CD4-positive, alpha-beta T cell (primary cell): ENCODE results near the gene NFKBIA. TPM values are rescaled to one million over a fixed set of nuclear protein-coding genes. Genes with fewer than 3 reads are reported as not detected.

ENCODE experiments used
- ATAC-seq: fragments of 200-7000 bp; cut with Tn5 transposase; one replicate; pipeline ENCODE4 v1.10.0; 2022; ENCODE audit warnings: mild to moderate bottlenecking; ENCODE audit not compliant: poor library complexity
- CTCF ChIA-PET: fragments of 350-600 bp; sonication (Branson Sonifier 250); formaldehyde crosslinking; loops from one replicate; lab custom pipeline; 2021; ENCODE audit warnings: antibody characterized with exemption, inconsistent platforms; lab: Charles Lee
- POLR2A ChIA-PET: fragments of 350-600 bp; sonication (Branson Sonifier 250); formaldehyde crosslinking; loops from one replicate; lab custom pipeline; 2021; ENCODE audit warnings: antibody characterized with exemption, inconsistent platforms; lab: Charles Lee
- DNase-seq, 14 experiments: peaks; one replicate each; pipeline ENCODE4 v3.0.0-alpha.2; 2013 to 2020; ENCODE audit warnings: mixed read lengths in 2 of 14
- H3K27ac ChIP-seq, 2 donors: one replicate each; pipeline versions ENCODE4 v1.5.1 to v1.7.0; 2013; ENCODE audit warnings: low read length in 2 of 2, low read depth in 1 of 2, mild to moderate bottlenecking in 1 of 2
- H3K27me3 ChIP-seq, 2 experiments: 1 replicate in 1 of 2; 2 replicates in 1 of 2; pipeline versions ENCODE4 v1.6.1 to v1.7.0; 2013; ENCODE audit warnings: low read length in 2 of 2, control low read depth in 1 of 2, mild to moderate bottlenecking in 1 of 2, moderate library complexity in 1 of 2; ENCODE audit not compliant: insufficient read depth in 2 of 2, control insufficient read depth in 1 of 2
- H3K36me3 ChIP-seq: one replicate; pipeline ENCODE4 v1.6.1; 2013; ENCODE audit warnings: low read length, control low read depth; ENCODE audit not compliant: insufficient read depth
- H3K4me1 ChIP-seq: one replicate; pipeline ENCODE4 v1.6.1; 2013; ENCODE audit warnings: low read length, control low read depth; ENCODE audit not compliant: insufficient read depth
- H3K4me3 ChIP-seq: one replicate; pipeline ENCODE4 v1.5.1; 2013; ENCODE audit warnings: mild to moderate bottlenecking, low read length, moderate library complexity
- H3K9me3 ChIP-seq, 2 experiments: 1 replicate in 1 of 2; 2 replicates in 1 of 2; pipeline versions ENCODE4 v1.6.1 to v1.7.0; 2013; ENCODE audit warnings: low read length in 2 of 2, mild to moderate bottlenecking in 2 of 2, control low read depth in 1 of 2, moderate library complexity in 1 of 2; ENCODE audit not compliant: control insufficient read depth in 1 of 2, insufficient read depth in 1 of 2
- H3K27ac Mint-ChIP-seq: one replicate; pipeline ENCODE4 v1.8.0; 2020; ENCODE audit warnings: mixed read lengths
- H3K27me3 Mint-ChIP-seq: one replicate; pipeline ENCODE4 v1.8.0; 2021; ENCODE audit warnings: mixed read lengths
- H3K36me3 Mint-ChIP-seq: one replicate; pipeline ENCODE4 v1.8.0; 2021; ENCODE audit warnings: low read depth, mixed read lengths
- H3K4me1 Mint-ChIP-seq: one replicate; pipeline ENCODE4 v1.8.0; 2021; ENCODE audit warnings: low read depth, mixed read lengths
- H3K4me3 Mint-ChIP-seq: one replicate; pipeline ENCODE4 v1.8.0; 2020; ENCODE audit warnings: mild to moderate bottlenecking, mixed read lengths
- H3K9me3 Mint-ChIP-seq: one replicate; pipeline ENCODE4 v1.8.0; 2020; ENCODE audit warnings: mixed read lengths
- CTCF ChIP-seq: fragments of 200-600 bp; IDR thresholded peaks from one replicate; pipeline ENCODE4 v1.8.0; 2022; ENCODE audit warnings: antibody characterized with exemption, mild to moderate bottlenecking
- intact Hi-C, 2 experiments: fragments of 100-400 bp; cut with DNase I in 1 of 2; cut with micrococcal nuclease in 1 of 2; formaldehyde crosslinking; loops; one replicate each; pipeline versions ENCODE4 v1.15.1 to v1.9.0; 2023 to 2025; cut with DNase I, micrococcal nuclease
- total RNA-seq, 174 experiments: library from RNA in 2 of 174; stranded (reverse) in 2 of 174; gene quantifications; one replicate each; pipeline ENCODE4 v1.2.3 and lab custom pipeline; 2021 to 2026

The NFKBIA gene
- total RNA-seq, 2 experiments from 2014 or later = 977 to 1,030 TPM

GRCh38 chr14:35405304-35405996 is 901 bp upstream of the NFKBIA start:
- ChIA-PET POLR2A (interaction anchor here (0.6 to 7.6 kb wide), 40 partner anchors 8 to 532 kb away, joined by 3 to 173 read pairs (median 8); partner anchors contain the start of genes BRMS1L, FAM177A1, PPP2R3C and PRORP), CTCF (interaction anchor here (0.6 to 2.4 kb wide), 17 partner anchors 8 to 622 kb away, joined by 3 to 18 read pairs (median 4); partner anchors contain the start of genes FAM177A1, PPP2R3C, PRORP and PSMA6)
- Mint-ChIP-seq H3K4me1 (peaks cover 61% of the 10 kb centered on the region), H3K27me3 (no peaks in the 10 kb centered on the region), H3K27ac (peak overlapping the region; percentile 100), H3K36me3 (peaks cover 44% of the 10 kb centered on the region), H3K4me3 (peak overlapping the region; percentile 97), H3K9me3 (no peaks in the 10 kb centered on the region)
- ATAC-seq (no peak), DNase-seq (peak in 2 of 14 experiments; percentile 7 to 37)
- H3K4me3 ChIP-seq = peak overlapping the region; percentile 86
- TF ChIP-seq CTCF = no peak
- peaks cover 32% of the 10 kb centered on the region for H3K36me3 ChIP-seq
- H3K27me3 ChIP-seq = no peaks in the 10 kb centered on the region
- no peaks in the 10 kb centered on the region for H3K9me3 ChIP-seq
- intact Hi-C loops = loop anchor here in 1 of 2 experiments (2.0 to 10.0 kb wide), 2 partner anchors 361 to 531 kb away; partner anchors contain the start of gene BAZ1A
- peaks cover 39% of the 10 kb centered on the region for H3K4me1 ChIP-seq
- peak overlapping the region; percentile 98 to 99 for H3K27ac ChIP-seq

- Mint-ChIP-seq H3K4me3 (peak overlapping the region; percentile 97), H3K27ac (peak overlapping the region; percentile 100), H3K4me1 (peaks cover 67% of the 10 kb centered on the region), H3K27me3 (no peaks in the 10 kb centered on the region), H3K36me3 (peaks cover 60% of the 10 kb centered on the region), H3K9me3 (no peaks in the 10 kb centered on the region)
- Histone ChIP-seq H3K4me1 (peaks cover 42% of the 10 kb centered on the region), H3K9me3 (no peaks in the 10 kb centered on the region), H3K27me3 (no peaks in the 10 kb centered on the region), H3K36me3 (peaks cover 45% of the 10 kb centered on the region), H3K4me3 (peak overlapping the region; percentile 86), H3K27ac (peak overlapping the region; percentile 98 to 100)
- POLR2A ChIA-PET = interaction anchor here (0.5 to 7.6 kb wide), 45 partner anchors 10 to 689 kb away, joined by 3 to 173 read pairs (median 8); partner anchors contain the start of genes BRMS1L, CFL2, FAM177A1 and PPP2R3C
- CTCF ChIA-PET = interaction anchor here (0.6 to 2.4 kb wide), 15 partner anchors 10 to 868 kb away, joined by 3 to 18 read pairs (median 5); partner anchors contain the start of genes PPP2R3C, PRORP and PSMA6
- intact Hi-C loops = loop anchor here (1.0 to 10.0 kb wide), 11 partner anchors 13 to 942 kb away; partner anchors contain the start of genes BAZ1A (in 2 of the 2), SRP54 (in 2 of the 2), PRORP (in 1 of the 2) and PSMA6 (in 1 of the 2)
- peak; percentile 56 for ATAC-seq
- peak; percentile 92 to 99 (median 96) for DNase-seq
- no peak for TF ChIP-seq CTCF
Observed at GRCh38 chr14:35403603-35404448, 723 bp downstream of the NFKBIA start.
